Osteocyte (in vitro differentiated cells): ENCODE measurements around the gene LY6G5B. TPM values are rescaled to one million over a fixed set of nuclear protein-coding genes. Genes with fewer than 3 reads are reported as not detected.

Experiments
- DNase-seq: peaks from one replicate; pipeline ENCODE4 v3.0.0; 2021; ENCODE audit warnings: mixed read lengths; ENCODE audit not compliant: unreplicated experiment; ENCODE audit errors: extremely low spot score
- H3K27ac Mint-ChIP-seq: one replicate; pipeline ENCODE4 v1.8.0; 2021; ENCODE audit warnings: mild to moderate bottlenecking, mixed read lengths; ENCODE audit not compliant: unreplicated experiment
- H3K27me3 Mint-ChIP-seq: one replicate; pipeline ENCODE4 v1.8.0; 2021; ENCODE audit warnings: mixed read lengths; ENCODE audit not compliant: unreplicated experiment
- H3K36me3 Mint-ChIP-seq: one replicate; pipeline ENCODE4 v1.8.0; 2021; ENCODE audit warnings: mixed read lengths; ENCODE audit not compliant: unreplicated experiment
- H3K4me1 Mint-ChIP-seq: one replicate; pipeline ENCODE4 v1.8.0; 2021; ENCODE audit warnings: mixed read lengths; ENCODE audit not compliant: unreplicated experiment
- H3K4me3 Mint-ChIP-seq: one replicate; pipeline ENCODE4 v1.8.0; 2021; ENCODE audit warnings: mild to moderate bottlenecking, moderate library complexity, mixed read lengths; ENCODE audit not compliant: unreplicated experiment
- H3K9me3 Mint-ChIP-seq: one replicate; pipeline ENCODE4 v1.8.0; 2021; ENCODE audit warnings: mixed read lengths; ENCODE audit not compliant: unreplicated experiment
- CTCF ChIP-seq: fragments of 200-600 bp; sonication (generic); IDR thresholded peaks from 2 replicates; pipeline ENCODE4 v1.5.0; 2021; ENCODE audit warnings: antibody characterized with exemption, mild to moderate bottlenecking, moderate library complexity
- total RNA-seq: library from RNA; stranded (reverse); gene quantifications from 2 replicates; pipeline ENCODE4 v1.2.1, GENCODE V29; 2021

The LY6G5B gene
- total RNA-seq, 1 donor from 2014 or later: 17.6 TPM

- no peak for DNase-seq
- Mint-ChIP-seq H3K4me3 (no peak overlapping the region), H3K9me3 (no peaks in the 10 kb centered on the region), H3K27me3 (peaks cover 9% of the 10 kb centered on the region), H3K27ac (no peak overlapping the region), H3K4me1 (peaks cover 6% of the 10 kb centered on the region), H3K36me3 (no peaks in the 10 kb centered on the region)
- TF ChIP-seq CTCF: no peak
Measured at GRCh38 chr6:31710523-31711219, 40.9 kb downstream of the LY6G5B start.

DNA sequence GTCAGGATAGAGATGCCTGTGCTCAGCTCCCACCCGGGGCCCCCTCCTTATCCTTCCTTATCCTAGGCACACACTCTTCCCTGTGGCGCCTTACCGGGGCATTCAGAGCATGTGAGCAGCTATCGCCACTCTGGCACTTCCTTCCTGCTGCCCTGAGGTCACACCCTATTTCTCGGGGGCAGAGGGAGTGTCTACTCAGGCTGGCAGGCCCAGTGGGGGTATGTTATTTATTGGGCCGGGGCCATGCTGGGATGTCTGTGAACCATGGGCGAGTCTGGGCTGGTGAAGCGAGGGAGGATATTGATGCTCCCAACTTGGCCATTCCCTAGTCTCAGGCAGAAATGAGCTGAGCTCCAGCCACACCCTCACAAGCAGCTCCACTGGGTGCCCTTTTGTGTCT is 41.5 kb downstream of the LY6G5B start:
- H3K9me3 Mint-ChIP-seq: no peaks in the 10 kb centered on the region
- no peak overlapping the region for H3K4me3 Mint-ChIP-seq
- no peak for TF ChIP-seq CTCF
- H3K4me1 Mint-ChIP-seq: peaks cover 6% of the 10 kb centered on the region
- H3K36me3 Mint-ChIP-seq: no peaks in the 10 kb centered on the region
- DNase-seq: no peak
- H3K27ac Mint-ChIP-seq: no peak overlapping the region
- H3K27me3 Mint-ChIP-seq: peaks cover 9% of the 10 kb centered on the region

GRCh38 chr6:31712296-31712695 is 42.5 kb downstream of the LY6G5B start:
- H3K4me3 Mint-ChIP-seq: no peak overlapping the region
- H3K36me3 Mint-ChIP-seq: no peaks in the 10 kb centered on the region
- no peak for DNase-seq
- H3K27me3 Mint-ChIP-seq: peaks cover 9% of the 10 kb centered on the region
- H3K4me1 Mint-ChIP-seq: peaks cover 6% of the 10 kb centered on the region
- H3K27ac Mint-ChIP-seq: no peak overlapping the region
- no peak for TF ChIP-seq CTCF
- no peaks in the 10 kb centered on the region for H3K9me3 Mint-ChIP-seq

DNA sequence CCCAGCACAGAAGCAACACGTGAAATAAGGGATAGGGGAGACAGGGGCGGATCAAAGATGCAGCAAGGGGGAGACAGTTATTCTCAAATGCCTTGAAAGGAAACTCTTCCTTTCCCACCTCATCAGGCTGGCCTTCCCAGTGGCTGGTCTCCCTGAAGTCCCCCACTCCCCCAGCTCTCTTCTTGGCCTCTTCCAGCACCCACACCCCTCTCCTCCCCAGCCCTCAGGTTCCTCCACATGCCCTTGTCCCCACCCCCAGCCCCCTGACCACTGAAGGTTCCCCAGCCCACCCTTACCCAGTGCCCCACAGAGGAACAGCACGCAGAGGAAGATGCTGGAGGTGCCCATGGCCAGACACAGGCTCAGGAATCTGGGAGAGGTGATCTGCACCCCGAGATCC is 43.7 kb downstream of the LY6G5B start:
- Mint-ChIP-seq H3K4me1 (peaks cover 6% of the 10 kb centered on the region), H3K27ac (no peak overlapping the region), H3K36me3 (no peaks in the 10 kb centered on the region), H3K9me3 (no peaks in the 10 kb centered on the region), H3K27me3 (peaks cover 9% of the 10 kb centered on the region), H3K4me3 (no peak overlapping the region)
- TF ChIP-seq CTCF: no peak
- no peak for DNase-seq

DNA sequence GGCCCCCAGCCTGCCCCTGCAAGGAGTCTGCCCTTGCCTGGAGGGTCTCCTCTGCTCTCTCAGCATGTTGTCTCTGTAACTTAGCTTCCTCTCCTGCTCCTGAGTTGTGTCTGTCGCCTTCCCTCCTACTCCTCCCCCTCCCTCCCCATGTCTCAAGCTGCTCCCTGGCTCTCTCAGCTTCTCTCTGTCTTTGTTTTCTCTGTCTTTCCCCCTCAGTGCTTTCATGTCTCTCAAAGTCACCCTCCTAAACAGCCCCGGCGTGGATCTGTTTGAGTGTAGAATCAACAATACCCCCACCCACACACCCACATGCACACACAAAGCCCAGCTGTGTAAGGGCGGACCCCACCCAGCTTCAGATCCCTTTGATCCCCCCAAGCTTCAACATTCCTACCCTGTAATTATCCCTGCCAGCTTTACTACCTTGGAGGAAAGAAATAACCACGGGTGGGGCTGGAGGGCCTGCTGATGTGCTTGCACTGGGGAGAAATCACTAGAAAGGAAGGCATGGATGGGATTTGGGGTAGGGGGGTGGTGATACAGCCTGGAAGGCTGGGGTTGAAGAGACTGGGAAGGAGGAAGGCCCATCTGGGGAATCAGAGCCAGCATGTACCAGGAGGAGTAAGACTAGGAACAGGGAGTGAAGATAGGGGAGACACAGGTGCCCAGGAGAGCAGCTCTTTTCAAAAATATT is 44.4 kb downstream of the LY6G5B start:
- Mint-ChIP-seq H3K4me1 (peaks cover 6% of the 10 kb centered on the region), H3K27me3 (peaks cover 9% of the 10 kb centered on the region), H3K36me3 (no peaks in the 10 kb centered on the region), H3K4me3 (no peak overlapping the region), H3K9me3 (no peaks in the 10 kb centered on the region), H3K27ac (no peak overlapping the region)
- no peak for TF ChIP-seq CTCF
- no peak for DNase-seq
